HCT116 (cell line): ENCODE data around the gene MED1.

Source experiments
- ATF3 ChIP-seq: IDR thresholded peaks from 2 replicates; pipeline ENCODE4 v1.6.1; 2012
- CTCF ChIP-seq, 3 experiments: fragments of 200-600 bp in 1 of 3; sonication (generic) in 1 of 3; IDR thresholded peaks in 2 of 3; conservative IDR thresholded peaks in 1 of 3; 2 replicates each; pipeline ENCODE4 v1.5.1; 2012 to 2017; ENCODE audit warnings: low read depth in 2 of 3, low read length in 2 of 3, antibody characterized with exemption in 1 of 3, borderline replicate concordance in 1 of 3, control low read depth in 1 of 3, mild to moderate bottlenecking in 1 of 3, mixed read lengths in 1 of 3, mixed run types in 1 of 3, moderate library complexity in 1 of 3; ENCODE audit not compliant: insufficient read depth in 1 of 3
- ELF1 ChIP-seq: IDR thresholded peaks from 2 replicates; pipeline ENCODE4 v1.6.1; 2012; ENCODE audit warnings: low read depth, borderline replicate concordance
- EZH2 ChIP-seq: fragments of 200-600 bp; sonication (generic); IDR thresholded peaks from 2 replicates; pipeline ENCODE4 v1.6.1; 2017; ENCODE audit warnings: antibody characterized with exemption, mixed run types
- EZH2phosphoT487 ChIP-seq: fragments of 200-600 bp; IDR thresholded peaks from 2 replicates; pipeline ENCODE4 v1.6.1; 2018; ENCODE audit warnings: antibody characterized with exemption, borderline replicate concordance
- POLR2A ChIP-seq: IDR thresholded peaks from 2 replicates; pipeline ENCODE4 v1.7.0; 2011; ENCODE audit warnings: borderline replicate concordance; ENCODE audit not compliant: insufficient read depth, insufficient read length; ENCODE audit errors: extremely low read depth
- POLR2AphosphoS5 ChIP-seq: IDR thresholded peaks from 2 replicates; pipeline ENCODE4 v1.6.1; 2011; ENCODE audit warnings: mild to moderate bottlenecking, low read depth, low read length, moderate library complexity
- RAD21 ChIP-seq: IDR thresholded peaks from 2 replicates; pipeline ENCODE4 v1.6.1; 2012; ENCODE audit warnings: low read depth, mild to moderate bottlenecking

GRCh38 chr17:39402890-39403605 is 48.0 kb downstream of the MED1 start:
- TF ChIP-seq POLR2AphosphoS5 = no peak
- no peak for TF ChIP-seq EZH2phosphoT487
- no peak for TF ChIP-seq CTCF (IDR thresholded peaks at IDR 0.05 in 2 of 3, conservative IDR thresholded peaks at IDR 0.05 in 1 of 3; ENCODE audit: borderline replicate concordance in 1 of 3, insufficient read depth in 1 of 3, low read depth in 2 of 3, low read length in 2 of 3)
- TF ChIP-seq POLR2A = no peak
- TF ChIP-seq RAD21 = no peak
- no peak for TF ChIP-seq ATF3
- no peak for TF ChIP-seq ELF1
- no peak for TF ChIP-seq EZH2
